ENCODE data around the gene DTD2.

DTD2 gene

DNA sequence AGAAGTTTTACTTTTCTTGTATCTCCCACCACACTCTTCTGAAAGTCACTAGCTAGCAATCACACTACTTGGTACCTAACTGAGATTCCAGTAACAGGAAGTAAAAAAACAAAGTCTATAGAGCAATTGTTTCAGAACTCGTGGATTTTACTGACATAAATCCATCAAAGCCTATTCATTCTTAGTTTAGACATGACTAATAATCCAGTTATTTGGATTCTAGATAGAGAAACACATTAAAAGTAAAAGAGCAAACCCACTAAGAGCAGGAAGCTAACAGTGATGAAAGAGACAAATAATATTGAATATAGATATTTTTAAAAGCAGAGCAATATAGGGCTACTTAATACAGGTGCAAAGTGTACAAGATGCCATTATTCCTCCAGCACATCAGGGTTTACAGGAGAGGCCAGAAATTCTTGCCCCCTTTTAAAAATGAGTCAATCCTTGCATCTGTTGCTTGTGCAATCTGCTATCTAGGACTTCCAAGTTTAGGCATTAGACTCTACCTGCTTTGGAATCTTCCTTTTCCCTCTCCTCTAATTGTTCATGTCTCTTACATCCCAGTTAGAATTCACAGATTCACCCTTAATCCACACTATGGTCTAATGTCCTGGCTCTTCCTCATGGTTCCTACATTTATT lies 43.0 kb downstream of the DTD2 start:
- no peak overlapping the region for H3K4ac ChIP-seq (ENCODE audit: low read depth, low read length)
- no peak overlapping the region for H4K8ac ChIP-seq (ENCODE audit: low read depth, low read length)
- H3K27me3 ChIP-seq (ENCODE audit: insufficient read depth, low read length) = no peaks in the 10 kb centered on the region
- WGBS (ENCODE audit: extremely low coverage, insufficient coverage, insufficient read length) = no CpG with 5 or more reads among the region's 1 CpG
- H3K27ac ChIP-seq (ENCODE audit: low read depth, low read length) = peak overlapping the region; percentile 17
- no peak overlapping the region for H3K18ac ChIP-seq (ENCODE audit: low read length)
- H3K9me3 ChIP-seq (ENCODE audit: insufficient read depth, low read depth, low read length) = no peaks in the 10 kb centered on the region
- H3K14ac ChIP-seq (ENCODE audit: low read length) = no peak overlapping the region
- H3K9ac ChIP-seq (ENCODE audit: low read length) = no peak overlapping the region
- no peaks in the 10 kb centered on the region for H3K36me3 ChIP-seq (ENCODE audit: control insufficient read depth in 1 of 2, insufficient read depth in 2 of 2, low read length in 2 of 2)
- no peak overlapping the region for H2AK5ac ChIP-seq (ENCODE audit: low read length)
- no peaks in the 10 kb centered on the region for H3K79me1 ChIP-seq (ENCODE audit: low read length)
- H4K12ac ChIP-seq (ENCODE audit: low read depth, low read length) = no peak overlapping the region
- no peak overlapping the region for H3K4me3 ChIP-seq (ENCODE audit: low read depth, low read length)
- H3K4me2 ChIP-seq (ENCODE audit: low read length) = no peak overlapping the region
- H3K23ac ChIP-seq (ENCODE audit: low read length) = no peak overlapping the region
- H2BK120ac ChIP-seq (ENCODE audit: insufficient read depth, low read length, poor library complexity) = no peak overlapping the region
- H2BK12ac ChIP-seq (ENCODE audit: low read length) = no peak overlapping the region
- H2BK5ac ChIP-seq (ENCODE audit: low read depth, low read length, poor library complexity) = no peak overlapping the region
- DNase-seq = peak; percentile 19 to 78
- no peak overlapping the region for H4K91ac ChIP-seq (ENCODE audit: low read depth, low read length)
- H3K79me2 ChIP-seq (ENCODE audit: control insufficient read depth, insufficient read depth, low read length, poor library complexity) = no peaks in the 10 kb centered on the region
- no peak overlapping the region for H2AFZ ChIP-seq (ENCODE audit: insufficient read depth, low read length, poor library complexity)
- H3K4me1 ChIP-seq (ENCODE audit: control insufficient read depth in 1 of 2, insufficient read depth in 2 of 2, low read length in 2 of 2) = peaks cover 0 to 2% of the 10 kb centered on the region in 2 experiments

DNA sequence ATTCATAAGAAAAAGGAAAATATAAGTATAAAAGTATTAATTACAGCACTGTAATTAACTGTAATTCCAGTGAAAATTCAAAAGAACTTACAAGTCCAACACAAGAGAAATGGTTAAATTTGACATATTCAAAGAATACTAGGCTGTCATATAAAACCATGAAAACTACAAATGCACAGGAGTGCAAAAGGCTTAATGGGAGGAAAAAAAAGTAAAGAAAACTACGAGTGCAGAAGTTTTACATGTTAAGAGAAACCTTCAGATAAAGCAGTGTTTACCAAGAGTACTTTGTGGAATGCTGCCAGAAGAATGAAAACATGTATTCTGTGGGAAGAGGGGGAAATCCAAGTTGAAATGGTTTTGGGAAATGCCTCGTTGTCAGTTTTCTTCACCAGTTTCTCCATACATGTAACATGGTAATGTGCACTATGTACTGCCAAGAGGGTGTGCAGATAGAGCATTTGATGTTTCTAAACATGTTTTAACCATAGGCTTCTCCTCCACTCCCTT lies 46.0 kb downstream of the DTD2 start:
- Histone ChIP-seq H2AK5ac (ENCODE audit: low read length) (no peak overlapping the region), H3K18ac (ENCODE audit: low read length) (no peak overlapping the region), H3K79me2 (ENCODE audit: control insufficient read depth, insufficient read depth, low read length, poor library complexity) (no peaks in the 10 kb centered on the region), H3K4me1 (ENCODE audit: control insufficient read depth in 1 of 2, insufficient read depth in 2 of 2, low read length in 2 of 2) (peaks cover 0 to 2% of the 10 kb centered on the region in 2 experiments), H3K4me2 (ENCODE audit: low read length) (no peak overlapping the region), H4K8ac (ENCODE audit: low read depth, low read length) (no peak overlapping the region), H2AFZ (ENCODE audit: insufficient read depth, low read length, poor library complexity) (no peak overlapping the region), H3K23ac (ENCODE audit: low read length) (no peak overlapping the region), H3K9me3 (ENCODE audit: insufficient read depth, low read depth, low read length) (no peaks in the 10 kb centered on the region), H4K12ac (ENCODE audit: low read depth, low read length) (no peak overlapping the region), H3K4me3 (ENCODE audit: low read depth, low read length) (no peak overlapping the region), H2BK5ac (ENCODE audit: low read depth, low read length, poor library complexity) (no peak overlapping the region), H3K27ac (ENCODE audit: low read depth, low read length) (no peak overlapping the region), H3K4ac (ENCODE audit: low read depth, low read length) (no peak overlapping the region), H3K27me3 (ENCODE audit: insufficient read depth, low read length) (no peaks in the 10 kb centered on the region), H3K9ac (ENCODE audit: low read length) (no peak overlapping the region), H3K14ac (ENCODE audit: low read length) (no peak overlapping the region), H2BK120ac (ENCODE audit: insufficient read depth, low read length, poor library complexity) (no peak overlapping the region), H4K91ac (ENCODE audit: low read depth, low read length) (no peak overlapping the region), H3K36me3 (ENCODE audit: control insufficient read depth in 1 of 2, insufficient read depth in 2 of 2, low read length in 2 of 2) (no peaks in the 10 kb centered on the region), H3K79me1 (ENCODE audit: low read length) (no peaks in the 10 kb centered on the region), H2BK12ac (ENCODE audit: low read length) (no peak overlapping the region)
- no peak for DNase-seq
- WGBS (ENCODE audit: extremely low coverage, insufficient coverage, insufficient read length) = no CpG with 5 or more reads among the region's 2 CpGs

DNA sequence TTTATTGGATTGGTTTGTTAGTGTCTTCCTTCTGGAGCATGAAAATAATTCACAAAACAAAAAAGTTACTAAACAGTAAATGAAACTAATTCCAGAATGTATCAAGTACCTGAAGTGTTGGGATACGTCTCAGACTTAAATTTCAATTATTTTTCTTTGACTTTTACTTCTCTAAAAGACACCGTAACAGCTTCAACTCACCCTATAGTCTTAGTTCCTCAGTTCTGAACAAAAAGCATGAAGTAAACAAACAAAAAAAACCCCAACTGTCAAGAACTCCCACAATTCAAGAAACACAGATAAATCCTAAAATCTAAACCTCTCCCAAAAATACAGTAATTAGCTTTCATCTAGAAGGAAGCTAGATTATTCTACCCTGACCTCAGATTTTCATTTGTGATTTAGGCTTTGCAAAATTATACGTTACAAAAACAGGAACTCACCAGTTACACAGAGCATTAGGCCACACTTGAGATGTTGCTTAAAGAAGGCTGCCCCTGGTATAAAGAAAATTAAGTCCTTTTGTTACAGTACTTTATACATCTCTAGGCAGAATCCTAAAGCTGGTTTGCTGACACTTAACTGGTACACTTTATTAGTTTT lies 47.2 kb downstream of the DTD2 start:
- Histone ChIP-seq H2AK5ac (ENCODE audit: low read length) (no peak overlapping the region), H3K9me3 (ENCODE audit: insufficient read depth, low read depth, low read length) (no peaks in the 10 kb centered on the region), H3K9ac (ENCODE audit: low read length) (no peak overlapping the region), H3K27ac (ENCODE audit: low read depth, low read length) (no peak overlapping the region), H3K79me1 (ENCODE audit: low read length) (no peaks in the 10 kb centered on the region), H4K12ac (ENCODE audit: low read depth, low read length) (no peak overlapping the region), H2AFZ (ENCODE audit: insufficient read depth, low read length, poor library complexity) (no peak overlapping the region), H3K27me3 (ENCODE audit: insufficient read depth, low read length) (no peaks in the 10 kb centered on the region), H3K14ac (ENCODE audit: low read length) (no peak overlapping the region), H3K4ac (ENCODE audit: low read depth, low read length) (no peak overlapping the region), H4K91ac (ENCODE audit: low read depth, low read length) (no peak overlapping the region), H2BK12ac (ENCODE audit: low read length) (no peak overlapping the region), H3K4me2 (ENCODE audit: low read length) (no peak overlapping the region), H3K4me3 (ENCODE audit: low read depth, low read length) (no peak overlapping the region), H3K79me2 (ENCODE audit: control insufficient read depth, insufficient read depth, low read length, poor library complexity) (peaks cover 1% of the 10 kb centered on the region), H3K4me1 (ENCODE audit: control insufficient read depth in 1 of 2, insufficient read depth in 2 of 2, low read length in 2 of 2) (peaks cover 0 to 2% of the 10 kb centered on the region in 2 experiments), H3K36me3 (ENCODE audit: control insufficient read depth in 1 of 2, insufficient read depth in 2 of 2, low read length in 2 of 2) (peaks cover 0 to 1% of the 10 kb centered on the region in 2 experiments), H4K8ac (ENCODE audit: low read depth, low read length) (no peak overlapping the region), H3K23ac (ENCODE audit: low read length) (no peak overlapping the region), H2BK5ac (ENCODE audit: low read depth, low read length, poor library complexity) (no peak overlapping the region), H3K18ac (ENCODE audit: low read length) (no peak overlapping the region), H2BK120ac (ENCODE audit: insufficient read depth, low read length, poor library complexity) (no peak overlapping the region)
- WGBS (ENCODE audit: extremely low coverage, insufficient coverage, insufficient read length) = no CpG with 5 or more reads among the region's 3 CpGs
- DNase-seq = no peak

DNA sequence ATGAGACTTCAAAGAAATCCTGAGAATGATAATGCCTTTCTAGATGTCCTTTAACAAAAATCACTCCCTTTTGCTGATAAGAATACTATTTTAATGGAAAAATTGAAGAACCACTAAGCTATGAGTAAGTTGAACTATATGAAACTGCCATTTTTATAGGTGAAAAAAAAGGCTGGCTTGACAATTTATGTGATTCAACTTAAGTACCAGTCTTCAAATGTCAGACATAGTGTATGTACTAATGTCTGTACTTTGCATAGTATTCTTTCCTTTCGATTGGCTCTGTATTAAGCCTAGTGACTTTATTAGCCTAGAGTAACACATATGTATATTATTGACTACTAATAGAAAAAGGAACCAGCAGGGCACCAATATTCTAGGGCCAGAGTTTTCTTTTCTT lies 48.9 kb downstream of the DTD2 start:
- Histone ChIP-seq H4K91ac (ENCODE audit: low read depth, low read length) (no peak overlapping the region), H2BK12ac (ENCODE audit: low read length) (no peak overlapping the region), H3K18ac (ENCODE audit: low read length) (no peak overlapping the region), H4K8ac (ENCODE audit: low read depth, low read length) (no peak overlapping the region), H3K79me1 (ENCODE audit: low read length) (no peaks in the 10 kb centered on the region), H3K27ac (ENCODE audit: low read depth, low read length) (no peak overlapping the region), H3K4ac (ENCODE audit: low read depth, low read length) (no peak overlapping the region), H4K12ac (ENCODE audit: low read depth, low read length) (no peak overlapping the region), H2BK5ac (ENCODE audit: low read depth, low read length, poor library complexity) (no peak overlapping the region), H2AFZ (ENCODE audit: insufficient read depth, low read length, poor library complexity) (no peak overlapping the region), H3K79me2 (ENCODE audit: control insufficient read depth, insufficient read depth, low read length, poor library complexity) (peaks cover 2% of the 10 kb centered on the region), H3K36me3 (ENCODE audit: control insufficient read depth in 1 of 2, insufficient read depth in 2 of 2, low read length in 2 of 2) (peaks cover 0 to 4% of the 10 kb centered on the region in 2 experiments), H3K4me3 (ENCODE audit: low read depth, low read length) (no peak overlapping the region), H2AK5ac (ENCODE audit: low read length) (no peak overlapping the region), H3K4me1 (ENCODE audit: control insufficient read depth in 1 of 2, insufficient read depth in 2 of 2, low read length in 2 of 2) (no peaks in the 10 kb centered on the region), H2BK120ac (ENCODE audit: insufficient read depth, low read length, poor library complexity) (no peak overlapping the region), H3K9ac (ENCODE audit: low read length) (no peak overlapping the region), H3K14ac (ENCODE audit: low read length) (no peak overlapping the region), H3K27me3 (ENCODE audit: insufficient read depth, low read length) (no peaks in the 10 kb centered on the region), H3K9me3 (ENCODE audit: insufficient read depth, low read depth, low read length) (no peaks in the 10 kb centered on the region), H3K23ac (ENCODE audit: low read length) (no peak overlapping the region), H3K4me2 (ENCODE audit: low read length) (no peak overlapping the region)
- no CpG with 5 or more reads among the region's 1 CpG for WGBS (ENCODE audit: extremely low coverage, insufficient coverage, insufficient read length)
- no peak for DNase-seq

Measured in trophoblast cell (in vitro differentiated cells and primary cell).